Chondrocyte (in vitro differentiated cells): ENCODE measurements around the gene CEBPZ. TPM values are rescaled to one million over a fixed set of nuclear protein-coding genes. Genes with fewer than 3 reads are reported as not detected.

Experiments used
- DNase-seq: peaks from one replicate; pipeline ENCODE4 v3.0.0; 2021; ENCODE audit warnings: mixed read lengths, low spot score
- H3K27ac Mint-ChIP-seq: one replicate; pipeline ENCODE4 v1.8.0; 2021; ENCODE audit warnings: mild to moderate bottlenecking, moderate library complexity, mixed read lengths; ENCODE audit not compliant: unreplicated experiment
- H3K27me3 Mint-ChIP-seq: 2 replicates; pipeline ENCODE4 v1.8.0; 2021; ENCODE audit warnings: low read depth, mixed read lengths
- H3K36me3 Mint-ChIP-seq: 2 replicates; pipeline ENCODE4 v1.8.0; 2021; ENCODE audit warnings: low read depth, mixed read lengths
- H3K4me1 Mint-ChIP-seq: 2 replicates; pipeline ENCODE4 v1.8.0; 2021; ENCODE audit warnings: low read depth, mild to moderate bottlenecking, mixed read lengths
- H3K4me3 Mint-ChIP-seq: one replicate; pipeline ENCODE4 v1.8.0; 2021; ENCODE audit warnings: mild to moderate bottlenecking, moderate library complexity, mixed read lengths; ENCODE audit not compliant: unreplicated experiment
- H3K9me3 Mint-ChIP-seq: 2 replicates; pipeline ENCODE4 v1.8.0; 2021; ENCODE audit warnings: low read depth, mixed read lengths
- CTCF ChIP-seq: fragments of 200-600 bp; sonication (generic); IDR thresholded peaks from 2 replicates; pipeline ENCODE4 v1.5.0; 2021; ENCODE audit warnings: antibody characterized with exemption, mild to moderate bottlenecking, moderate library complexity
- total RNA-seq: library from RNA; stranded (reverse); gene quantifications from 3 replicates; pipeline ENCODE4 v1.2.1, GENCODE V29; 2021

The CEBPZ gene
- total RNA-seq, 1 donor from 2014 or later = 31.1 TPM

- H3K4me3 Mint-ChIP-seq = no peak overlapping the region
- no peak for DNase-seq
- H3K36me3 Mint-ChIP-seq = peaks cover 29% of the 10 kb centered on the region
- peaks cover 13% of the 10 kb centered on the region for H3K4me1 Mint-ChIP-seq
- H3K9me3 Mint-ChIP-seq = no peaks in the 10 kb centered on the region
- no peak for TF ChIP-seq CTCF
- no peak overlapping the region for H3K27ac Mint-ChIP-seq
- H3K27me3 Mint-ChIP-seq = no peaks in the 10 kb centered on the region
Observed at GRCh38 chr2:37246205-37246604, 14.8 kb upstream of the CEBPZ start.

- Mint-ChIP-seq H3K27me3 (no peaks in the 10 kb centered on the region), H3K4me1 (peaks cover 6% of the 10 kb centered on the region), H3K4me3 (no peak overlapping the region), H3K27ac (no peak overlapping the region), H3K9me3 (no peaks in the 10 kb centered on the region), H3K36me3 (peaks cover 29% of the 10 kb centered on the region)
- no peak for DNase-seq
- TF ChIP-seq CTCF = no peak
Observed at GRCh38 chr2:37244755-37245154, 13.4 kb upstream of the CEBPZ start.

GRCh38 chr2:37244017-37244416, 12.6 kb upstream of the CEBPZ start:
- no peak overlapping the region for H3K4me3 Mint-ChIP-seq
- no peaks in the 10 kb centered on the region for H3K4me1 Mint-ChIP-seq
- H3K9me3 Mint-ChIP-seq = no peaks in the 10 kb centered on the region
- TF ChIP-seq CTCF = no peak
- H3K36me3 Mint-ChIP-seq = peaks cover 29% of the 10 kb centered on the region
- no peak overlapping the region for H3K27ac Mint-ChIP-seq
- DNase-seq = no peak
- no peaks in the 10 kb centered on the region for H3K27me3 Mint-ChIP-seq

GRCh38 chr2:37243435-37243834, 12.0 kb upstream of the CEBPZ start:
- H3K27me3 Mint-ChIP-seq = no peaks in the 10 kb centered on the region
- H3K4me3 Mint-ChIP-seq = no peak overlapping the region
- no peaks in the 10 kb centered on the region for H3K4me1 Mint-ChIP-seq
- no peak overlapping the region for H3K27ac Mint-ChIP-seq
- no peaks in the 10 kb centered on the region for H3K9me3 Mint-ChIP-seq
- TF ChIP-seq CTCF = no peak
- no peak for DNase-seq
- H3K36me3 Mint-ChIP-seq = peaks cover 29% of the 10 kb centered on the region

- no peak for TF ChIP-seq CTCF
- H3K9me3 Mint-ChIP-seq = no peaks in the 10 kb centered on the region
- H3K4me3 Mint-ChIP-seq = no peak overlapping the region
- H3K27me3 Mint-ChIP-seq = no peaks in the 10 kb centered on the region
- H3K4me1 Mint-ChIP-seq = peaks cover 5% of the 10 kb centered on the region
- no peak overlapping the region for H3K27ac Mint-ChIP-seq
- peaks cover 6% of the 10 kb centered on the region for H3K36me3 Mint-ChIP-seq
- DNase-seq = no peak
Observed at GRCh38 chr2:37232131-37232933, 936 bp upstream of the CEBPZ start.
